GM18951 (cell line): ENCODE results near the gene MYOT.
"Not testable (repeated sequence)": the region's sequence is repeated elsewhere in the genome, so short reads cannot be mapped to it uniquely, and the experiment has no call there.

Source experiments
- POLR2A ChIP-seq: IDR thresholded peaks from 4 replicates; pipeline ENCODE4 v1.6.1; 2011; ENCODE audit warnings: mild to moderate bottlenecking; ENCODE audit not compliant: insufficient read length, insufficient read depth; ENCODE audit errors: extremely low read depth
- in situ Hi-C: fragments of 300-500 bp; cut with MboI; formaldehyde crosslinking; loops from one replicate; pipeline ENCODE4 v1.12.0; 2022; ENCODE audit warnings: low sequenced_read_pairs, mixed read lengths, inconsistent platforms; ENCODE audit not compliant: unreplicated experiment

Gene MYOT

GRCh38 chr5:137837491-137838394 lies 29.9 kb upstream of the MYOT start:
- in situ Hi-C loops = no loop called here
- no peak for TF ChIP-seq POLR2A

DNA sequence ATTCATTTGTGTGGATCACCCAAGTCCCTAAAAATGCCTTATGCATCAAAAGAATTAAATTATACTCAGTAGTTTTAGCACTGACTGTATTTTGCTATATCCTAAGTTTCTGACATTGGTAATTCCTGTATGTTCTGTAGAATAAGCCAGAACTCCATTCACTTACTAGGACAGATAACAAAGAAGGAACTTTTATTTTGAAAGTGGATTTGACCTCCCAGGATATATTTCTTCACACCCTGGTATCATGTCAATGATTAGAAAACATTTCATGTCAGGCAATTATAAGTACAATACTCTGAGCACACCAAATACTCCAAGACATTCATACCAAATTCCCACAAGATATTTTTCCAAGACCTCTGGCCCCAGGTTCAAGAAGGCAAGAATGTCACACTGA lies 28.7 kb upstream of the MYOT start:
- in situ Hi-C loops = no loop called here
- no peak for TF ChIP-seq POLR2A

GRCh38 chr5:137842296-137842695 lies 25.4 kb upstream of the MYOT start:
- no peak for TF ChIP-seq POLR2A
- in situ Hi-C loops = no loop called here

GRCh38 chr5:137843676-137844299 lies 23.9 kb upstream of the MYOT start:
- TF ChIP-seq POLR2A = no peak
- in situ Hi-C loops = no loop called here

DNA sequence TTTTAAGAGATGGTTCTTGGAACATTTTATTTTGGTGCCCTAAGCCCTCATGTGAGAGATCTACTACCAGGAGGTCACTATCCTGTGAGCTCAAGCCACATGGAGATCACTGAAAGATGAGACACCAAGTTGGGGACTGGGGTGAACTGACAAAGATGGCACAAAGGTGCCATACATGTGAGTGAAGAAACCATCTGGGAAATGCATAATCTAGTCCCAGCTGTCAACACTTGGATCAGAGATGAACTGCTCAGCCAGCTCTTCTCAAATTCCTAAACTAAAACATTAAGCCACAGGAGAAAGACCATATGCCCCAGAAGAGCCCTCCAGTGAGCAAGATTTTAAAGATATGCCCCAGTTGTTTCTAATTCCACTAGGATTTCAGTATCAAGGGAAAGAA lies 22.2 kb upstream of the MYOT start:
- in situ Hi-C loops = no loop called here
- TF ChIP-seq POLR2A = no peak

DNA sequence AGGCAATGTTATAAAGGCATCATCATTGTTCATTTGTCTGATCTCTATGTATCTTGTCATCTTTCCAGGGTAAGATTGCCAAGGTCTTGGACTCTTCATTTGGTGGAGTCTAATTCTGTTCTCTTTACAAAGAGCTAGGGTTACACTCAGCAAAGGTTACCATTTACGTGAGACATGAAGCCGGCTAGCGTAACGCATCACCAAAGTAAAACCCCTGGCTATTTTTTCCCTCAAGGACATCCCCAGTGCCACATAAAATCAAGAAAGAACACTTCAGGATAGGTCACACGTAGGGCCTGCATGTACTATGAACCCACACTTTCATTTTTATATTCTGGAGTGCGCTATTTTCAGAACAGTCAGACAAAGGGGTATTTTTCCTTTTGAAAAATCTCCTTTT lies 20.0 kb upstream of the MYOT start:
- no peak for TF ChIP-seq POLR2A
- in situ Hi-C loops = no loop called here

DNA sequence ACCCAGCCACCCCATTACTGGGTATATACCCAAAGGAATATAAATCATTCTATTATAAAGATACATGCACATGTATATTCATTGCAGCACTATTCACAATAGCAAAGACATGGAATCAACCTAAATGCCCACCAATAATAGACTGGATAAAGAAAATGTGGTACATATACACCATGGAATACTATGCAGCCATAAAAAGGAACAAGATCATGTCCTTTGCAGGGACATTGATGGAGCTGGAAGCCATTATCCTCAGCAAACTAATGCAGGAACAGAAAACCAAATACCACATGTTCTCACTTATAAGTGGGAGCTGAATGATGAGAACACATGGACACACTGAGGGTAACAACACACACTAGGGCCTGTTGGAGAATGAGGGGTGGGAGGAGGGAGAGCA lies 14.5 kb upstream of the MYOT start:
- in situ Hi-C loops = not testable (repeated sequence)

DNA sequence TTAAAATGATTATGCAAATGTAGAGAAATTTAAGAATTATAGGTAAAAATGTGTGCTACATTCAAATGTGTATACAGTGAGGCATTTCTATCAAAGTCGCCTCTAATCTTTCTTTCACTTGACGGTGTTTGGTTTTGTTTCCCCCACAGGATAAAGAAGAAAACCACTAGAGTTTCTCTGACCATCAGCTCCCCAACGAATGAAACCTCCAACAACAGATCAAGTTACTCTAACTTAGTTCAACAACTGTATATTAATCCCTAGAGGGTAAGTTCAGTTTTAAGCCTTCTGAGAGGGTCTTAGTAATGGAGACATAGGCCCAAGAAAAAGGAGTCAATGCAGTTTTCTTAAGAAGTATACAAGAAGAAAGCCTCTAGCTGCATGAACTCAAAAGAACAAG lies 11.5 kb upstream of the MYOT start:
- in situ Hi-C loops = no loop called here
- no peak for TF ChIP-seq POLR2A

DNA sequence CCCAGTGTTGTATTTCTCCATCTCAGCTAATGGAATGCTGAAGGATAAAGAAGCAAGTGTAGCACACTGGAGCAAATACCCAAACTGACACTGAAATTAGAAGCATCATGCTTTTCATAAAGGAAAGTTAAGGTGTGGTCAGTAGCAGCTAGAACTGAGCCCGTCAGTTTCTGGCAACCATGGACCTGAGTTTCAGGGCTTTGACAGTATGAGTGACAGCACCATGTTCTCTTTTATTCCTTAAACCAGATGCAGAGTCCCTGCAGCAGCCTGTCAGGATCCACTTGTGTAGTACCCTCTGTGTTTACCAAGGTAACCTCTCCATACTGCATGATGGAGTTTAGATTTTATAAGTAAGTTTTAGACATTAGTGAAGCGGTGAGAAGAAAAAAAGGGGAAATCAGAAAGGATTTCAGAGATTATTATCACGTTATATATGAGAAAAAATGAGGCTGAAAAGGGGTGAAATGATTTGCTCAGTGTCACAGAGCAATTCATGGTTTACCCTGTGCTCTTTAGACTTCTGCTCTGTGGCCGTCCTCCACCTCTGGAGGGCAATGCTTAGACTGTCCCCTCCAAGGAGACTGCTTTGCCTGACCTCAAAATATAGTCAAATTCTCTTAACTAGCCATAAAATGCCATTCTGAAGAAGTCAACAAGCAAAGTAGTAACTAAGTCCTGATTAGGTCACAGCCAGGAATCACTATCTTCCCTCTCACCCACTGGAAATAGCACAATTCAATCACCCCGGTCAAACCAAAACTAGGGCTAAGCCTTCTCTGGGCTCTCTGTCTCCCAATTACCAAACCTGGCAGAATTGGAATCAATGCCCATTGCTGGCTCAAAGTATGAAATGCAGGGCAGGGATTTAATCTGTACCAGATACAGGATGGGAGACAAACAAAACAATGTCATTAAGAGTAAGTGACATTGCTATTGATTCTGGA lies 10.5 kb upstream of the MYOT start:
- in situ Hi-C loops = no loop called here
- TF ChIP-seq POLR2A = no peak

DNA sequence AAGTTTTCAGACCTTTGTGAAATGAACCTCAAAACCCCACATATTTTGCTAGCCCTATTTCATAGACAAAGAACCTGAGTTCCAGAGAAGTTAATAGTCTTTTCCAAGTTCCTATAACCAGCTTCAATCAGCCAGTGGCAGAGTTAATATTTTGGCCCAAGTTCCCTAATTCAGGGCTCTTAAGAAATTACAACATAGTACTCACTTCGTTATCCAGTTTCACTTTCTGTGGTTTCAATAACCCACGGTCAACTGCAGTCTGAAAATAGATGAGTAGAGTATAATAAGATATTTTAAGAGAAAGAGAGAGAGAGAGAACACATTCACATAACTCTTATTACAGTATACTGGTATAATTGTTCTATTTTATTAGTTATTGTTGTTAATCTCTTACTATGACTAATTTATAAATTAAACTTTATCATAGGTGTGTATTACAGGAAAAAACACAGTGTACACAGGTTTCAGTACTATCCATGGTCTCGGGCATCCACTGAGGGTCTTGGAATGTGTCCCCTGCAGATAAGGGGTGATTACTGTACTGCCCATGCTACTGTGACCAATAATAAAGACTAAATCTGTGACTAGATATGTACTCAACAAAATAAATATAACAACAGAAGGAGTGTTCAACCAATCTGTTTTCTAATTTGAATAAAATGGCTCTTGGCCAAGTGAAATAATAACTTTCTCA lies 9.3 kb upstream of the MYOT start:
- in situ Hi-C loops = no loop called here
- TF ChIP-seq POLR2A = no peak

GRCh38 chr5:137858954-137859353 lies 8.7 kb upstream of the MYOT start:
- in situ Hi-C loops = no loop called here
- TF ChIP-seq POLR2A = no peak

GRCh38 chr5:137862251-137862650 lies 5.4 kb upstream of the MYOT start:
- TF ChIP-seq POLR2A = no peak
- in situ Hi-C loops = no loop called here

- in situ Hi-C loops = not testable (repeated sequence)
Observed at GRCh38 chr5:137863653-137864052, 4.0 kb upstream of the MYOT start.
